Uterus (tissue), 2 donors: Measurements from ENCODE around the gene HAVCR1.

Source experiments
- POLR2A ChIP-seq, 2 donors: fragments of 450-650 bp; IDR thresholded peaks; one replicate each; pipeline ENCODE4 v1.6.1; 2016; ENCODE audit warnings: antibody characterized with exemption in 2 of 2, mild to moderate bottlenecking in 1 of 2, moderate library complexity in 1 of 2
- TF ChIP-seq, protein P1 (sequence below), 4 experiments: fragments of 200-600 bp in 2 of 4; fragments of 450-650 bp in 2 of 4; sonication (generic) in 2 of 4; IDR thresholded peaks; one replicate each; pipeline ENCODE4 v1.5.1; 2016 to 2019; ENCODE audit warnings: antibody characterized with exemption in 4 of 4, mild to moderate bottlenecking in 2 of 4, moderate library complexity in 1 of 4

DNA sequence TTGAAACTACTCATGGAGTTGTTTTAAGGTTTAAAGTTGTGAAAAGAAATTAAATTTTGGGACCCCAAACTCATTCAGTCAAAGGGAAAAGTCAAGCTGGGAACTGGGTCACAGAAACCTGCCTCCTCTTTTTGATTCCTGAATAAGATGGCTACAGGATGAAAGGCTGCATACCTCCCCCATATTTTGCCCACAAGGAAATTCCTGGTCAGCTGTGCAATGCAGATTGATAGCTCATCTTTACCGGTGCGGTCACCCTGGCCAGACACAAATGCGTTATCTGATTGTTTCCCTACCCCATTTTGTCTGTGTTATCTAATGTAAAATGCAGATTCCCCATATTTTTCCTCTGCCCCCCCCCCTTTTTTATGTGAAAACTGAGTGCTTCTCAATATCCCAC is 48.6 kb upstream of the HAVCR1 start:
- TF ChIP-seq, protein P1, sequence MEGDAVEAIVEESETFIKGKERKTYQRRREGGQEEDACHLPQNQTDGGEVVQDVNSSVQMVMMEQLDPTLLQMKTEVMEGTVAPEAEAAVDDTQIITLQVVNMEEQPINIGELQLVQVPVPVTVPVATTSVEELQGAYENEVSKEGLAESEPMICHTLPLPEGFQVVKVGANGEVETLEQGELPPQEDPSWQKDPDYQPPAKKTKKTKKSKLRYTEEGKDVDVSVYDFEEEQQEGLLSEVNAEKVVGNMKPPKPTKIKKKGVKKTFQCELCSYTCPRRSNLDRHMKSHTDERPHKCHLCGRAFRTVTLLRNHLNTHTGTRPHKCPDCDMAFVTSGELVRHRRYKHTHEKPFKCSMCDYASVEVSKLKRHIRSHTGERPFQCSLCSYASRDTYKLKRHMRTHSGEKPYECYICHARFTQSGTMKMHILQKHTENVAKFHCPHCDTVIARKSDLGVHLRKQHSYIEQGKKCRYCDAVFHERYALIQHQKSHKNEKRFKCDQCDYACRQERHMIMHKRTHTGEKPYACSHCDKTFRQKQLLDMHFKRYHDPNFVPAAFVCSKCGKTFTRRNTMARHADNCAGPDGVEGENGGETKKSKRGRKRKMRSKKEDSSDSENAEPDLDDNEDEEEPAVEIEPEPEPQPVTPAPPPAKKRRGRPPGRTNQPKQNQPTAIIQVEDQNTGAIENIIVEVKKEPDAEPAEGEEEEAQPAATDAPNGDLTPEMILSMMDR (IDR thresholded peaks at IDR 0.05), result no peak
- TF ChIP-seq POLR2A (IDR thresholded peaks at IDR 0.05), result no peak
